HG03439 (cell line): ENCODE data around the gene ACAN.

Source experiments
- ATAC-seq: cut with Tn5 transposase; IDR thresholded peaks from one replicate; pipeline ENCODE4 v1.9.1; 2021; ENCODE audit warnings: mild to moderate bottlenecking, moderate library complexity; ENCODE audit not compliant: unreplicated experiment

ACAN gene

DNA sequence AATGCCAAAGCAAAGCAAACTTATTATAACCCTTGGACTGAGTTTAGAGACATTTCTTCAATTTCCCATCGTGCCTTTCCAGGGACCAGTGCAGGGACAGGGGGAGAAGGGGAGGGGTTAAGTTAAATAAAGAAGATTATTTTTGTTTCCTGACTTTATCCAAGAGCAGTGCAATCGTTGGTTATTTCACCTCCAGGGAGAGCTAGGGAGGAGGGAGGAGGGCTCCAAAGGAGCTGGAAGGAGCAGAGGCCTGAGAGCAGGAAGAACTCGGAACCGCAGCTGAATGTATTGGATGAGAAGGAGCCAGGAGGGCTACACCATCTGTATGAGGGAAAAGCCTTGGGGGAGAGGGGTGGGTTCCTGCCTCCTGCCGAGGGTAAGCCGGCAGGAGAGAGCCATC lies 71.4 kb downstream of the ACAN start:
- no peak for ATAC-seq

DNA sequence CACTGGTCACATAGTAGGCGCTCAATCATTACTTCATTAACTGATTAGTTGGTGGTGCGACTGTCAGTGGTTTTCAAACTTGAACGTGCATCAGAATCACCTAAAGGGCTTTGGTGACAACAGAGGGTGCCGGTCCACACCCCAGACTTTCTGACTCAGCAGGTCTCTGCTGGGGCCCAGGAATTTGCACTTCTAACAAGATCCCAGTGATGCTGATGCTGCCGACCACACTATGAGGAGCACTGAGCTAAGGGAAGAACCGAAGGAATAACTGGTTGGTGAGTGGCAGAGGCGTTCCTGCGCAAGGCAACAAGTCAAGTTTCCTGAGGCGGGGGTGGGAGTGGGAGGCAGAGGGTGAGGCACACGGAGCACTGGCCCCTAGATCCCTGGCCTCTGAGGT lies 73.3 kb downstream of the ACAN start:
- ATAC-seq = no peak

DNA sequence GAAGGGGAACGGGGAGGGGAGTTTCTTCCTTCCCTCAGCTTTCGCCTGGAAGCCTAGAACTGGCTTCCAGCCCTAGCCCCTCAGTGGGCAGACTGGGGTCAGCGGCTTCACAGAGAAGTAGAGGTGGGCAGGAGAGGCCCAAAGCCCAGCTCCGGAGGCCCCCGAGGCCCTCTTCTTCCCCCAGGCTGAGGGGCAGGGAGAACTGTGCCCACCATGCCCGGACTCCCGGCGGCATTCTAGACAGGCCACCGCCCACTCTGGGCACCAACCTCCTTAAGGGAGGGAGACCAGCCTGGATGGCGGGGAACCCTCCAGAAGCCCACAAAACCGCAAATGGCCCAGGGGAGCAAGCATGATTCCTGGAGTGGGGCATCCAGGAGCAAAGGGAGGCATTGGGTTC lies 74.2 kb downstream of the ACAN start:
- no peak for ATAC-seq

DNA sequence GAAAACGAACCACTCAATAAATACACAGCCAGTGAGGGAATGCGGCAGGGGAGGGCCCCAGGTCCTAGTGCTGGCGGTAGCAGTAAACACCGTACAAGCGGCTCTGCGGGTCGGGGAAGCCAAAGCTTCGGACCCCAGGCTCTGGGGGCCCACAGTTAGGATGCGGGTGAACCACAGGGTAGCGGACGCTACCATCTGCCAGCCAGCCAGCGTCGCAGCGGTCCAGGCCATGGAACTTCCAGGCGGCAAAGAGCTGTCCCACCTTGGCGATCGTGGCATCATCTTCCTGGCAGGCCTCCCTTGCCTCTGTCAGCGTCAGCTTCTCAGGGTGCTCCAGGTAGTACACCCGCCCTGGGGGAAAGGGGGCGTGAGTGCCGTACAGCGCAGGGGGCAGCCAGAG lies 74.7 kb downstream of the ACAN start:
- ATAC-seq = no peak

DNA sequence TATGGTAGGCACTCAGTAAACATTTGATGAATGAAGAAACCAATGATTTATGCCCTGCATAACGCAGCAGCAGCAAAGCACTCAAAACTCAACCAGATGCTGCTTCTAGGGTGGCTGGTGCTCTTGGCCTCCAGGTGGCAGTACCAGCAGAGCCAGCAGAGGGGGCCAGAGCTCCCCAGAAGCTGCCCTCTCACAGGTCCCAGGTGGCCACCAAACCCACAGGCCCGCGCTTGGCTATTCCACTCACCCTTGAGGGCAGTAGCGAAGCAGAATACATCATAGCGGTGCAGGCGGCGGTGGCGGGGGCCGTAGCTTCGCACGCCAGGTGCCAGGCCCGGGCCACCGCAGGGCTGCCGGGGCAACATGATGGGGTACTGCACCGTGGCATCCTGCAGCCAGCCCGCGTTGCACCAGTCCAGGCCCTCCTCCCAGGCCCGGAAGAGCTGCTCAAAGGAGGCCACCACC lies 75.5 kb downstream of the ACAN start:
- no peak for ATAC-seq

DNA sequence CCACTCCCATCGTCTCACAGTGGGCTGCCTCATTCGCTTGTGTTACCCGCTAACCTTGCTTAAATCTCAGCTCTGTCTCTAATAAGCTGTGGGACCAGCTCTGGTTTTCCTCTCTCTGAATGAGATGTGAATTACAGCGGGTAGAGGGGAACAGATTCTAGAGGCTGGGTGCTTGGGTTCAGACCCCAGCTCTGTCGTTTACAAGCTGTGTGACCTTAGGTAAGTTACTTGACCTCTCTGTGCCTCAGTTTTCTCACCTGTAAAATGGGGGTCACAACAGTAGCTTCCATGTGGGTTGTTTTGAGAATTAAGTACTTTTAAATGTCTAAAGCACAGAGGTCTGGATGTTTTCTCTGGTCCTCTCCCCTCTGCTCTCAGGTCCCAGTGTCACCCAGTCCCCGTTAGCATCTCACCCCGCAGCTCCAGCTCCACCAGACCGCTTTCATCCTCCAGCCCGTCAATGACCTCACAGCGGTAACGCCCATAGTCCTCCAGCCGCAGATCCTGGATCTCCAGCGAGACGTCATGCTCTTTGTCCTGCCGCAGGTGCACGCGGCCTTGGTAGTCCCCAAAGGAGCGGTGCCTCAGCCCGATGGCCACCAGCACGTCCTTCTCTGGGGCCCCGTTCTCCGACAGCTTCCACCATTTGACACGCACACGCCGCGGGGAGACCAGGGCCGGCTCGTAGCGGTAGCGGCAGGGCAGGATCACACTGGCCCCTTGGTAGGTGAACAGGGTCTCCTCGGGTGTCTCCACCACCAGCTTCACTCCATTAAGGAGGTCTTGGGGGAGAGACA lies 77.9 kb downstream of the ACAN start:
- no peak for ATAC-seq

DNA sequence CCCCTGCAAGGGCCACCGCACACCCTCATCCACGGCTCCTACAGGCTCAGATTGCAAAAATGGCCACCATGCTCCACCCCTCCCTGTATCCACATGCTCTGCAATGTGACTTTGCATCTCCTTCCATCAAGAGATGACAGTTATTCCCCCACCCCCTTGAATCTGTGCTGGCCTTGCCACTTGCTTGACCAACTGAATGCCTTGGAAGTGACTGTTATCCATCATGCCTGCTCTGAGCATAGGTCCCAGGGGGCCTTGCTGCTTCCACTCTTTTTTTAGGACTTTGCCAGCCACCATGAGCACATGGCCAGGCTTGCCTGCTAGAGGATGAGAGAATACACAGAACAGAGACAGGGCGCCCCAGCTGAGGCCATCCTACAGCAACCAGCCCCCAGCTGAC lies 78.5 kb downstream of the ACAN start:
- ATAC-seq = no peak

DNA sequence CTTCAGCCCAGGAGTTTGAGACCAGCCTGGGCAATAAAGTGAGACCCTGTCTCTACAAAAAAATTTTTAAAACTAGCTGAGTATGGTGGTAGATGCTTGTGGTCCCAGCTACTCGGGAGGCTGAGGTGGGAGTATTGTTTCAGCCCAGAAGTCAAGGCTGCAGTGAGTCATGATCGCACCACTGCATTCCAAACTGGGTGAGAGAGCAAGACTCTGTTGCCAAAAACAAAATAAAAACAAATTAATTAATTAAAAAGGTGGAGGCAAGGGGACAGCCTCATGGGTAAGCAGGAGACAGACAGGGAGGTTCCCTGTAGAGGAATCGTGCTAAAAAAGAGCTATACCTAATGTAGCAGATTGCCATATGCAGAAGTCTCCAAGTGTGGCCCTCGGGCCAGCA lies 79.5 kb downstream of the ACAN start:
- ATAC-seq = no peak

DNA sequence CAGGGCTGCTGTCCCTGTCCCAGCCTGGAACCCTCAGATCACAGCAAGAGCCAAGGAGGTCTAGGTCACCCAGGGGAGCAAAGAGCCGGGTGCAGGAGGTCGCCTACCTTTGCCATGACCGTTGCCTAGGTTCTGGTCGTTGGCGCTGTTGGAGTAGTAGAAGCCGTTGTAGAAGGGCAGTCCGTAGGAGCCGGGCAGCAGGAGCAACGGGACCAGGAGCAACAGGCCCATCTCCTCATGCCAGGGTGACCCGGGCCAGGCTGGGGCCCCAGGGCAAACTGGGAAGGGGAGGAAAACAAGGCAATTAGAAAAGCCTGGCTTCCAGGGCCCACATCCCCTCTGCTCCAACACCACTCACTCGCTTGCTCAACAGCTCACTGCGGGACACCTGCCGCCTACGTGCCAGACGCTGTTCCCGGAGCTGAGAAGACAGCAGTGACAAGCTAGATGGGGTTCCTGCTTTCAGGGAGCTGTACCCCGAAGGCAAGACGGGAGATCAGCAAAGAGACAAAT lies 83.9 kb downstream of the ACAN start:
- no peak for ATAC-seq

DNA sequence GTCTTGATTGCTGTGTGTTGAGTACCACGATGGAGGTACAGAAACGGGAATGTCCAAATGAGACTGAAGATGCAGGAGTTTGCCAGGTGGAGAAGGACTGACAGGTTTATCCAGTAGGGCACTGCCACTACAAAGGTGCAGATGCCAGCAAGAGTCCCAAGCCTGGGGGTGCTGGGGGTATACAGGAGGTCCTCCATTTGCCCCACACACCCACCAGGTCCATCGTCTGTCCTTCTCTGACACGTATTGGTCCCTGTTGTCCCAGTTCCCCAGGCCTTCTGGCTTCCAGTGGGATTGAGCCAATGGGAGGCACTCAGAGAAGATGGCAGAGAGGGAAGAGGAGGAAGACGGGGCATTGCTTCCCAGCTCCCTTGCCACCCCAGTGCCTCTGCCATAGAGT lies 85.5 kb downstream of the ACAN start:
- ATAC-seq = no peak

DNA sequence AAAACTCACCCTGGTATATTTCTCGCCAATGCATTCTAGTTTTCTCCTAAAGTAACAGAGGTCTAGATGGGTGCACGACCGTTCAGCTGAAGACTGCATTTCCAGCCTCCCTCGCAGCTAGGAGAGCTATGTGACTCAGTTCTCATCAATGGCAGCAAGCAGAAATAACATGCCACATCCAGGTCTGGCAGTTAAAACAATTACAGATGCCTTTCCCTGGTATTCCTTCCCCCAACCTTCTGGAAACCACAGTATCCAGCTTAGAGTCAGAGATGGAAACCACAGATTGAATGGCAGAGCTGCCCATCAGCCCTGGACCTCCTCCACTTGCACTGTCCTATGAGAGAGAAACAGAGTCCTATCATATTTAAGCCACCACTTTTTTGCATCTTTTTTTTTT lies 87.3 kb downstream of the ACAN start:
- no peak for ATAC-seq

DNA sequence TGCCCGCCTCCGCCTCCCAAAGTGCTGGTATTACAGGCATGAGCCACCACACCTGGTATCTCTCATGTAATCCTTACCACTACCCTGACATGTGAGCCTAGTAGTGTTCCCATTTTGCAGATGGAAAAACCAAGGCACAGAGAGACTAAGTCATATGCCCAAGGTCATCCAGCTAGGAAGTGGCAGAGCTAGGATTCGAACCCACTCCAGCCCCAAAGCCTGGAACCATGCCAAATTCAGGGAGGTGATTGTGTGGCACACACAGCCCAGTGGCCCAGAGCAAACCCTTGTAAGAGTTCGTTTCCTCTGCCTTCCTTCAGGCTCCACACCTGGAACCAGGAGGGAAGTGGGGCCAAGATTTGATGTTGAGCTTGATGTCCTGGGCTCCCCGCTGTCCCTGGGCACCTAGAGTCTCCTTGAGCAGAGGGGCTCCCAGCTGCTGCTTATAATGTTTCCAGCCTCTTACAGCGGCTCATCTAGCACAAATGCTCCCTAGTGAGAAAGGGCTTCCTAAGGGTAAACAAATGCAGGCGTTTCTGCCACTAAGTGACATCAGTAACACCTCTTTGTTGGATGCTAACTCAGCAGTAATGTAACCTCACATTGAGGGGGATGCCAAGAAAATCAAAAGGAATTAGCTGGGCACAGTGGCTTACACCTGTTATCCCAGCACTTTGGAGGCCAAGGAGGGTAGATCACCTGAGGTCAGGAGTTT lies 88.5 kb downstream of the ACAN start:
- ATAC-seq = no peak

DNA sequence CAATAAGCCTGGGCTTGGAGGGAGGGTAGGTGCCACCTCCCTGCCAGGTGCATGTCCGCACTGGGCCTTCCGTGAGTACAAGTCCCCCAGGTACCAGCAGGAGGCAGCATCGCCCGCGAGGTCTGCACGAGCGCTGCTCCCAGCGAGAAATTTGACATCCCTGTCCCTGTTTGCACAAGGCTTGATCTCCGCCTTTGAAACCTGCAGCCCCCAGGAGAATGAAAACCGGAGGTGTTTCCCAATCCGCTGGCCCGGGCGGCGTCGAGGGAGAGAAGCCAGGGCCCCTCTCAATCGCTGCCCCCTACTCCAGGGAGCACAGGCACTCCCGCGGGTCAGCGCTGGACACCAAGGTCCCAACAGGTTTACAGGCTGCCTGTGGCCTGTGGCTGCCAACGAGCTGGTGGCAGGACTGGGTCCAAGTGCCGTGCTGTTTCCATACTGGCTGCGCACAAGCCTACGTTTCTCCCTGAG lies 91.1 kb downstream of the ACAN start:
- ATAC-seq = peak; percentile 59

DNA sequence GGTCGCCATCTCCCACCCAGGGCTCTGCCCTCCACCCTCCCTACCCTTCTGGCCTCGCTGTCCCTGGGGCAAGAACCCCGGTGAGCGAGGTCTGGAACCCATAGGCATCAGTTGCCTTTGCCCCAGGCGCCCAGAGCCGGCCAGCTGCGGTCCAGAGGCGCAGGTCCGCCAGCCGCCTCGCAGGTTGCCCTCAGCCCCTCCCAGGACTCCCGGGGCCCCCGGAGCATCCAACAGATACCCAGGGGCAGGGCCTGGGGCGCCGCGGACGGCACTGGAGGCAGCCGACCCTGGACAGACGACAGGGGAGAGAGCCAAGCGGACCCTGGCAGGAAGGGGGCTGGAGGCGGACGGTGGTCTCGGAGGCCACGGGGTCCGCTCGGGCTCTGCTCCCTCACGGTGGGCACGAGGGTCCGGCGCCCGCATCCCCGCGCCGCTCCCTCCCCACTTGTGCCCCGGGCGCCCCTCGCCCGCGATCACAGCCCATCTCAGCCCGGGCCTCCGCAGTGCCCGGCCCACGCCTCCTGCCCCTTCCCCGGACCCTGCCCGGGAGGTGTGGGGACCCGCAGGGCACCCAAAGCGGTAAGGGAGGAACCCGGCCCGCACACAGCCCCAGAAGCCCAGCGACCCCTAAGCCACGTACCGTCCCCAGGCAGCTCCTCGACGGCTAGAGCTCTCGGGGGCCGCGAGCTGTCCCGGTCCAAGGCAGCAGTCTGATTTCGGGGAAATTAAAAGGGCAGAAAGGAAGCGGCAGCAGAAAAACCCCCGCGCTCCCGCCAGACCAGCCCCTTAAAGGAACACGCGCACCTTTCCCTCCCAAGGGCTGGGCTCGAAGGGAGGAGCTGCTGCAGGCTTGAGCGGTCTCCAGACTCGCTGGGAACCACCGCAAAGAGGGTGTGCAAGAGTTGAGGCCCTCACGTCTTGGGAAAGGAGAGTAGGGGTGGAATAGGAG lies 91.9 kb downstream of the ACAN start, which contains the start of gene HAPLN3:
Gene HAPLN3, minus strand, starts transcription at position 726 of the 949 bp plus-strand sequence. CDS start 8,246 bp downstream, outside the sequence.
- no peak for ATAC-seq

DNA sequence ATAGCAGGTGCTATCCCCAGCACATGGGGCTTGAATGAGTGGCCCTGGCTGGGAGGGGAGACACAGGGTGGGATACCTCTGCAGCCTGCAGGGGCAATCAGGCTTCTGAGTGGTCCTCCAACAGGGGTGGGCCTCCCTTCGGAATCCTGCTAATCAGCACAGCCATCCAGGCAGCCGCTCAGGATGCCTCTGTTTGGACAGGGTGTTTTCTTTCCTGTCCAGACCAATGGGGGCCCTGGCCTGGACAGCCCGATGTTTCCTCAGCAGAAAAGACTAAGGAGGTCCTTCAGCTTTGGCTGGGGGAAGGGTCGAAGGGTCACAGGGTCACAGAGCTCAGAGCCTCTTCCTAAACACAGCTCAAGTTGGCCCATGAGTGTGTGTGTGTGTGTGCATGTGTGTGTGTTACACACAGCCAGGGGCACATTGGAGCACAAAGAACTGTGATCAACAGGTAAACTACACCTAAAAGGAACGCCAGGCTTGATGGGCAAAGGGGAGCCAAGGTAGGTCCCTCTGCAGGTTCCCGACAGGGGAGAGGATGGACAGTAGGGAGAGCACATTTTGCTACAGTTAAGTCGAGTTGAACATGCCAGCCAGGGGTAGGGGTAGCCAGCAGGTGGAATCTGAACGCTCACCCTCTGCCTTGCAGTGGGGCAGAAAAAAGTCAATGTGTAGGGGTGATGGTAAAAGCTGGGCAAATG lies 93.2 kb downstream of the ACAN start:
- ATAC-seq = no peak

DNA sequence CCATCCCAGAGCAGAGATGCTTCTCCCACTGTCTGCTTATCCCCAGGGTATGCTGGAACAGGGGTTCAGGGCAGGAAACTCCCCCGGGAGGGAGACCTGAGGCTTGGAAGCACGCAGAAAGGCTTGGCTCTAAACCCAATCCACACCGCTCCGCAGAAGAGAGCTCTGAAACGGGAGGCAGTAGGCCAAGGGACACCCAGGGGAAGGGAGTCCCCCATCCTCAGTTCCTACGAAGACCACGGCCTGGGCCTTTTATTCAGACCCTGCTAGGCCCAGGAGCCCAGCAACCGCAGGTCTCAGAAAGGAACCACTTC lies 93.9 kb downstream of the ACAN start:
- no peak for ATAC-seq

DNA sequence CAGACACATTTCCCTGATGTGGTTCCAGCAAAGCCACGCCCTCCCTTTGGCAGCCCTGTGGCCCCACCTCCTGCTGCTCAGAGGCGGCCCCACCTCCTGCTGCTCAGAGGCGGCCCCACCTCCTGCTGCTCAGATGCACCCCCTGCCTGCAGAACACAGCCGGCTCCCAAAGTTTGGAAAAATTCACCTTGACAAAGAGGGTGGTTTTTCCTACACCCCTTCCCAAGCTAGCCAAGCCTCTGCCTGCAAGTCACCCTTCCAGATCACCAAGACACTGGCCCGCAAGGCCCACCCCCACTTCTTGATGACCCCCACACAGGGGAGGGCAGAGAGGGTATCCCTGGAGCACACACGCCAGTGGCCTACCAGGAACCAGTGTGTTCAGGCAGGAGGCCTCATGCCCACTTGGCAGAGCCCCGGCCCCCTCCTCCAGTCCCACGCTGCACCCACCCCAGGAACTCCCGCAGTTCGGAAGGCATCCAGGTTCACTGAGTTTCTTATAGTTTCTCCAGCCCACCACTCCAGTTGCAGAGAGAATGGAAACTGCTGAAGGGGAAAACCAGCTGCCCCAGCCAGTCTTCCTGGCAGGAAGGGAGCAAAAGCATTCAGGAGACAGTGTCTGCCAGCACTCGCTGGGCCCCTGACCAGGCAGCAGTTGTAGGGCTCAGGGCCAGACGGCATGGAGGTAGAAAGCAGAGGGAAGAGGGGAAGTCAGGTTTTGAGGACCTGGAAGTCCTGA lies 94.4 kb downstream of the ACAN start:
- peak; percentile 70 for ATAC-seq

DNA sequence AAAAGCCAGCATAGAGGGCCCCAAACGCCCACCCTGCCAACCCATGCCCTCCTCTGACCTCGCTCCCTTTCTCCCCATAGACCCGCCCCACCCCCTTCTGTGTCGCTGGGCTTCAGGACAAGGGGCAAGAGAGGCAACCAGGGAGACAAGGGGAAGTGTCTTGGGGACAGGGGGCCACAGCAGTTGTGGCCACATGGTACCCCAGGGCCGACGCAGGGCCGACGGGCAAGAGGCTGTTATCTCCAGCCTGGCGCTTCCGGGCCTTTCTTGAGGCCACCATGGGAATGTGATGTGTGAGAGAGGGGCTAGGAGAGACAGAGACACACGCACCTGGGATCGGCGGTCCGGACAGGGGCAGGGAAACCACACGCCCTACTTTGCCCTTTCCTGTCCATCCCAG lies 95.5 kb downstream of the ACAN start:
- ATAC-seq = no peak

DNA sequence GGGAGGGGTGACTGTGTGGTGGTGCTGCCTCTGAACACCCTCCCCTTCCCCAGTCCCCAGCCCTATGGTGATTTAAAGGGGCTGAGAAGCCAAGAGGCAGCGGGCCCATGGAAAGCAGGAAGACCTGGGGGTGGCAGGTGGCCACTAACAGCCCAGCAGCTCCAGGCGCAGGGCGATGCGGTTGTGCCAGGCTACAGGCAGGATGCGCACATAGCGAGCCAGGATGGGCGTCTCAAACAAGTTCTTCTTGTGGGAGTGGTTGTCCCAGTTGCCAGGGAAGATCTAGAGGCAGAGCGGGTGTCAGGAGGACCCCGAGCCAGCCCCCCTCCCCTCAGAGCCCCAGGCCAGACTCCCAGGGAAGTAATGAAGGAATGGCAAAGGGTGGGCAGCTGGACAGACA lies 96.0 kb downstream of the ACAN start:
- ATAC-seq = no peak
